ENCODE results near the gene MYNN. TPM values are rescaled to one million over a fixed set of nuclear protein-coding genes. Genes with fewer than 3 reads are reported as not detected.

Gene MYNN
- total and polyA plus RNA-seq, 4 donors = 4.2 to 11.6 (median 9.1) TPM

DNA sequence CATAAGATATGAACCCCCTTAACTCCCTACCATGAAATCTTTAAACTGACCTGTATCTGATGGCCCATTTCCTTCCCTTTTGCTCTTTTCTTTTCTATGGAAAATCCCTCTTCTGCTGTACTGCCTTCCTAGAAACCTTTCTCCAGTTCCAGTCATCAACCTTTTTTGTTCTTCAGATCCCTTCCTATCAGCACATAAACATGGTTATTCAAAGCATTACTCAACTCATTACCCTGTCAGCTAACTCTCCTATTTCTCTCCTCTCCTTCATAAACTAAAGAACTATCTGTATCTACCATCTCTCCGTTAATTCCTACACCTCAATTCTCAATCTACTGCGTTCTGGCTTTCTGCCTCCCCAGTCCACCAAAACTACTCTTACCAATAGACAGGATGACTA is 21.3 kb upstream of the MYNN start:
- H3K27ac ChIP-seq (ENCODE audit: low read depth in 1 of 2, low read length in 2 of 2) = no peak overlapping the region
- H3K9me3 ChIP-seq (ENCODE audit: control insufficient read depth in 4 of 4, low read length in 3 of 4) = no peaks in the 10 kb centered on the region
- no peak overlapping the region for H3K9ac ChIP-seq (ENCODE audit: low read depth in 1 of 2, low read length in 2 of 2)
- 84% methylated on average over 2 of the region's 2 CpGs for WGBS
- no peak for DNase-seq (ENCODE audit: low spot score)
- H3K36me3 ChIP-seq (ENCODE audit: control insufficient read depth in 4 of 4, insufficient read depth in 3 of 4, low read depth in 1 of 4, low read length in 3 of 4) = no peaks in the 10 kb centered on the region
- no peaks in the 10 kb centered on the region for H3K4me1 ChIP-seq (ENCODE audit: control insufficient read depth in 4 of 4, insufficient read depth in 4 of 4, low read length in 3 of 4)
- TF ChIP-seq, protein P1, sequence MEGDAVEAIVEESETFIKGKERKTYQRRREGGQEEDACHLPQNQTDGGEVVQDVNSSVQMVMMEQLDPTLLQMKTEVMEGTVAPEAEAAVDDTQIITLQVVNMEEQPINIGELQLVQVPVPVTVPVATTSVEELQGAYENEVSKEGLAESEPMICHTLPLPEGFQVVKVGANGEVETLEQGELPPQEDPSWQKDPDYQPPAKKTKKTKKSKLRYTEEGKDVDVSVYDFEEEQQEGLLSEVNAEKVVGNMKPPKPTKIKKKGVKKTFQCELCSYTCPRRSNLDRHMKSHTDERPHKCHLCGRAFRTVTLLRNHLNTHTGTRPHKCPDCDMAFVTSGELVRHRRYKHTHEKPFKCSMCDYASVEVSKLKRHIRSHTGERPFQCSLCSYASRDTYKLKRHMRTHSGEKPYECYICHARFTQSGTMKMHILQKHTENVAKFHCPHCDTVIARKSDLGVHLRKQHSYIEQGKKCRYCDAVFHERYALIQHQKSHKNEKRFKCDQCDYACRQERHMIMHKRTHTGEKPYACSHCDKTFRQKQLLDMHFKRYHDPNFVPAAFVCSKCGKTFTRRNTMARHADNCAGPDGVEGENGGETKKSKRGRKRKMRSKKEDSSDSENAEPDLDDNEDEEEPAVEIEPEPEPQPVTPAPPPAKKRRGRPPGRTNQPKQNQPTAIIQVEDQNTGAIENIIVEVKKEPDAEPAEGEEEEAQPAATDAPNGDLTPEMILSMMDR (IDR thresholded peaks at IDR 0.05; ENCODE audit: low read depth, low read length, missing input control) = no peak
- TF ChIP-seq GABPA (IDR thresholded peaks at IDR 0.05 in 1 of 2, conservative IDR thresholded peaks at IDR 0.05 in 1 of 2) = no peak
- TF ChIP-seq, protein P2, sequence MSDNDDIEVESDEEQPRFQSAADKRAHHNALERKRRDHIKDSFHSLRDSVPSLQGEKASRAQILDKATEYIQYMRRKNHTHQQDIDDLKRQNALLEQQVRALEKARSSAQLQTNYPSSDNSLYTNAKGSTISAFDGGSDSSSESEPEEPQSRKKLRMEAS (IDR thresholded peaks at IDR 0.05) = no peak
- TF ChIP-seq, protein P3, sequence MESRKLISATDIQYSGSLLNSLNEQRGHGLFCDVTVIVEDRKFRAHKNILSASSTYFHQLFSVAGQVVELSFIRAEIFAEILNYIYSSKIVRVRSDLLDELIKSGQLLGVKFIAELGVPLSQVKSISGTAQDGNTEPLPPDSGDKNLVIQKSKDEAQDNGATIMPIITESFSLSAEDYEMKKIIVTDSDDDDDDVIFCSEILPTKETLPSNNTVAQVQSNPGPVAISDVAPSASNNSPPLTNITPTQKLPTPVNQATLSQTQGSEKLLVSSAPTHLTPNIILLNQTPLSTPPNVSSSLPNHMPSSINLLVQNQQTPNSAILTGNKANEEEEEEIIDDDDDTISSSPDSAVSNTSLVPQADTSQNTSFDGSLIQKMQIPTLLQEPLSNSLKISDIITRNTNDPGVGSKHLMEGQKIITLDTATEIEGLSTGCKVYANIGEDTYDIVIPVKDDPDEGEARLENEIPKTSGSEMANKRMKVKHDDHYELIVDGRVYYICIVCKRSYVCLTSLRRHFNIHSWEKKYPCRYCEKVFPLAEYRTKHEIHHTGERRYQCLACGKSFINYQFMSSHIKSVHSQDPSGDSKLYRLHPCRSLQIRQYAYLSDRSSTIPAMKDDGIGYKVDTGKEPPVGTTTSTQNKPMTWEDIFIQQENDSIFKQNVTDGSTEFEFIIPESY (IDR thresholded peaks at IDR 0.05) = no peak
- TF ChIP-seq SP1 (IDR thresholded peaks at IDR 0.05) = no peak
- TF ChIP-seq JUND (IDR thresholded peaks at IDR 0.05) = no peak
- no peak for TF ChIP-seq FOXA2 (IDR thresholded peaks at IDR 0.05)
- no peak for TF ChIP-seq FOXA1 (IDR thresholded peaks at IDR 0.05)
- TF ChIP-seq NR2F2 (IDR thresholded peaks at IDR 0.05) = no peak
- no peak for TF ChIP-seq TAF1 (conservative IDR thresholded peaks at IDR 0.05)
- no peak overlapping the region for H3K4me3 ChIP-seq (ENCODE audit: low read depth in 1 of 3, low read length in 3 of 3)
- peaks cover 0 to 10% (median 0%) of the 10 kb centered on the region in 4 donors for H3K27me3 ChIP-seq (ENCODE audit: control insufficient read depth in 4 of 4, insufficient read depth in 4 of 4, low read length in 3 of 4)

DNA sequence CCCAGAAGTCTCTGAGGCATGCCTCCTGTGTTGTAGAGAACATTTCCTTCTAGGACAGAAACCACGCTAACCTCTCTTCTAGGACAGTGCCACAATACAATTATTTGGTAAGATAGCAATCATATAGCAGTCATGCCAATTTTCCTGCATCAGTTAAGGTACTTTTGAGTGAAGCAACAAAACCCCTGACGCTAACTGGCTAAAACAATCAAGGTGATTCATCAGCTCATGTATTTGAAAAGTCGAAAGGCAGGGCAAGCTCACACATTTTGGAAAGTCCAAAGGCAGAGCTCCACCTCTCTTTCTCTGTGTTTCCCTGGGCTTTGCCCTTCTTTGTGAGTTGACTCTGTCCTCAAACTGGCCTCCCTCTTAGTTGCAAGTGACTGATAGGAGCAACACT is 18.5 kb upstream of the MYNN start:
- H3K36me3 ChIP-seq (ENCODE audit: control insufficient read depth in 4 of 4, insufficient read depth in 3 of 4, low read depth in 1 of 4, low read length in 3 of 4) = no peaks in the 10 kb centered on the region
- H3K27ac ChIP-seq (ENCODE audit: low read depth in 1 of 2, low read length in 2 of 2) = no peak overlapping the region
- no peak overlapping the region for H3K9ac ChIP-seq (ENCODE audit: low read depth in 1 of 2, low read length in 2 of 2)
- H3K9me3 ChIP-seq (ENCODE audit: control insufficient read depth in 4 of 4, low read length in 3 of 4) = no peaks in the 10 kb centered on the region
- no peaks in the 10 kb centered on the region for H3K4me1 ChIP-seq (ENCODE audit: control insufficient read depth in 4 of 4, insufficient read depth in 4 of 4, low read length in 3 of 4)
- H3K27me3 ChIP-seq (ENCODE audit: control insufficient read depth in 4 of 4, insufficient read depth in 4 of 4, low read length in 3 of 4) = peaks cover 0 to 6% (median 0%) of the 10 kb centered on the region in 4 donors
- no peak for DNase-seq (ENCODE audit: low spot score)
- TF ChIP-seq, protein P4, sequence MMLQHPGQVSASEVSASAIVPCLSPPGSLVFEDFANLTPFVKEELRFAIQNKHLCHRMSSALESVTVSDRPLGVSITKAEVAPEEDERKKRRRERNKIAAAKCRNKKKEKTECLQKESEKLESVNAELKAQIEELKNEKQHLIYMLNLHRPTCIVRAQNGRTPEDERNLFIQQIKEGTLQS (IDR thresholded peaks at IDR 0.05) = no peak
- TF ChIP-seq HNF4G (IDR thresholded peaks at IDR 0.05) (no peak), YY1 (IDR thresholded peaks at IDR 0.05) (no peak), FOXA2 (IDR thresholded peaks at IDR 0.05) (no peak), FOXA1 (IDR thresholded peaks at IDR 0.05) (no peak), NR2F2 (IDR thresholded peaks at IDR 0.05) (no peak), EGR1 (IDR thresholded peaks at IDR 0.05; ENCODE audit: low read depth in 2 of 2) (no peak), GABPA (IDR thresholded peaks at IDR 0.05 in 1 of 2, conservative IDR thresholded peaks at IDR 0.05 in 1 of 2) (no peak), JUND (IDR thresholded peaks at IDR 0.05) (no peak), SP1 (IDR thresholded peaks at IDR 0.05) (no peak), TAF1 (conservative IDR thresholded peaks at IDR 0.05) (no peak), RXRA (IDR thresholded peaks at IDR 0.05) (no peak), RAD21 (IDR thresholded peaks at IDR 0.05) (no peak), HNF4A (conservative IDR thresholded peaks at IDR 0.05) (no peak)
- TF ChIP-seq, protein P2 (IDR thresholded peaks at IDR 0.05) = no peak
- TF ChIP-seq, protein P3 (IDR thresholded peaks at IDR 0.05) = no peak
- TF ChIP-seq, protein P1 (IDR thresholded peaks at IDR 0.05; ENCODE audit: low read depth, low read length, missing input control) = no peak
- TF ChIP-seq, protein P5, sequence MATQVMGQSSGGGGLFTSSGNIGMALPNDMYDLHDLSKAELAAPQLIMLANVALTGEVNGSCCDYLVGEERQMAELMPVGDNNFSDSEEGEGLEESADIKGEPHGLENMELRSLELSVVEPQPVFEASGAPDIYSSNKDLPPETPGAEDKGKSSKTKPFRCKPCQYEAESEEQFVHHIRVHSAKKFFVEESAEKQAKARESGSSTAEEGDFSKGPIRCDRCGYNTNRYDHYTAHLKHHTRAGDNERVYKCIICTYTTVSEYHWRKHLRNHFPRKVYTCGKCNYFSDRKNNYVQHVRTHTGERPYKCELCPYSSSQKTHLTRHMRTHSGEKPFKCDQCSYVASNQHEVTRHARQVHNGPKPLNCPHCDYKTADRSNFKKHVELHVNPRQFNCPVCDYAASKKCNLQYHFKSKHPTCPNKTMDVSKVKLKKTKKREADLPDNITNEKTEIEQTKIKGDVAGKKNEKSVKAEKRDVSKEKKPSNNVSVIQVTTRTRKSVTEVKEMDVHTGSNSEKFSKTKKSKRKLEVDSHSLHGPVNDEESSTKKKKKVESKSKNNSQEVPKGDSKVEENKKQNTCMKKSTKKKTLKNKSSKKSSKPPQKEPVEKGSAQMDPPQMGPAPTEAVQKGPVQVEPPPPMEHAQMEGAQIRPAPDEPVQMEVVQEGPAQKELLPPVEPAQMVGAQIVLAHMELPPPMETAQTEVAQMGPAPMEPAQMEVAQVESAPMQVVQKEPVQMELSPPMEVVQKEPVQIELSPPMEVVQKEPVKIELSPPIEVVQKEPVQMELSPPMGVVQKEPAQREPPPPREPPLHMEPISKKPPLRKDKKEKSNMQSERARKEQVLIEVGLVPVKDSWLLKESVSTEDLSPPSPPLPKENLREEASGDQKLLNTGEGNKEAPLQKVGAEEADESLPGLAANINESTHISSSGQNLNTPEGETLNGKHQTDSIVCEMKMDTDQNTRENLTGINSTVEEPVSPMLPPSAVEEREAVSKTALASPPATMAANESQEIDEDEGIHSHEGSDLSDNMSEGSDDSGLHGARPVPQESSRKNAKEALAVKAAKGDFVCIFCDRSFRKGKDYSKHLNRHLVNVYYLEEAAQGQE (IDR thresholded peaks at IDR 0.05) = no peak
- H3K4me3 ChIP-seq (ENCODE audit: low read depth in 1 of 3, low read length in 3 of 3) = no peak overlapping the region
- WGBS = 88% methylated on average over 3 of the region's 3 CpGs

Data from liver (tissue), 9 donors.